WI38 (cell line): ENCODE measurements around the gene BICC1.

ENCODE experiments used
- H3K4me3 ChIP-seq: 2 replicates; pipeline ENCODE4 v1.5.1; 2011; ENCODE audit warnings: low read depth, mild to moderate bottlenecking, control low read depth, low read length
- CTCF ChIP-seq: IDR thresholded peaks from 2 replicates; pipeline ENCODE4 v1.5.1; 2012; ENCODE audit warnings: low read depth, mild to moderate bottlenecking, control low read depth, low read length

The BICC1 gene

GRCh38 chr10:58775960-58776567 is 263.4 kb downstream of the BICC1 start:
- no peak for TF ChIP-seq CTCF
- H3K4me3 ChIP-seq, result no peak overlapping the region

DNA sequence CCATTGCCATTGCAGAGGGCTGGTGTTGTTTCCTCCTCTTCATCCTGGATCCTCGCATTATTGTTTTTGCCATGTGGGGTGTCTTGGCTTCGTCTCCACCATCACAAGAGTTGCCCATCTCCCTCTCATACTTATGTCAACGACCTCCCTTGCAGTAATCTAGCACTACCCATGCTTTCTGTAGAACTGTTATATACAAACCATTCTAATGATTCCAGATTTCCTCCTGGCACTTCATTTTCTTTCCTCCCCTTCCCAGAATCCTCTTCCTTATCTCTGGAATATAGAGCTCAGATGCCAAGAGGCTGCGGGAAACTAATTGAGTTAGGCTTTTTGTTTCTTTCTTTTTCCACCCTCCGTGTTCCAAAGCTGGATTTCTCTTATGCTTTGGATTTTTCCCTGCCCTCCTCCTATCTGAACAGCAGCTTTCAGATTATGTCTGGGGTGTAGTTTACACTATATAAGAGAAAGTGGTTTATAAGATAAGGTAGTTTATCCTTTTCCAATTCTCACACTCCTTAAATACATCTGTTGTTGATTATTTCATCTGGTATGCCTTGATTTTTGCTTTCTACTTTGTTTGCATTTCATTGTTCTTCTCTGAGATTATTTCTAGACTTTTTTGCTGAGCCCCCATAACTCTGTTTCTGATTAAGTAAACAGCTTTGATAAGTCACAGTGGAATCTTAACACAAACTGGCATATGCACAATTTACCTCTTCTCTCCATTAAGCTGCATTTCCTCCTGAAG is 264.1 kb downstream of the BICC1 start:
- H3K4me3 ChIP-seq, result no peak overlapping the region
- no peak for TF ChIP-seq CTCF

DNA sequence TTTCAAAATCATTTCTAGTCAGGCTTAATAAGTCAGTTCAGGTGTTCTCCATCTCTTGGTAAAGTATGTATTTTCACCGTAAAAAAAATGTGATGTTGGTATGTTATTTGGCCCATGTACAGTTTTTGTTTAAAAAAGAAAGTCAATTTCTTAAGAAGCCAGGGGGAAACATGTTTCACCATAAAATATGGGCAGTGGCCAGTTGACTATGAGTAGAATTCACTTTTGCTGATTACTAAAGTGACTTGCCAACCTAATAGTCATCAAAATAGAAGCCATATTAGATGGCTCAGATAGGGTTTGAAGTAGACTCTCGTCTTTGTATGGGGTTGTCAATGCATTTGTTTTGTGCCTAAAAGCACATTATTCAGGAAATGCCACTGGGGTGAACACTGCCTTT is 266.3 kb downstream of the BICC1 start:
- H3K4me3 ChIP-seq, result no peak overlapping the region
- no peak for TF ChIP-seq CTCF

DNA sequence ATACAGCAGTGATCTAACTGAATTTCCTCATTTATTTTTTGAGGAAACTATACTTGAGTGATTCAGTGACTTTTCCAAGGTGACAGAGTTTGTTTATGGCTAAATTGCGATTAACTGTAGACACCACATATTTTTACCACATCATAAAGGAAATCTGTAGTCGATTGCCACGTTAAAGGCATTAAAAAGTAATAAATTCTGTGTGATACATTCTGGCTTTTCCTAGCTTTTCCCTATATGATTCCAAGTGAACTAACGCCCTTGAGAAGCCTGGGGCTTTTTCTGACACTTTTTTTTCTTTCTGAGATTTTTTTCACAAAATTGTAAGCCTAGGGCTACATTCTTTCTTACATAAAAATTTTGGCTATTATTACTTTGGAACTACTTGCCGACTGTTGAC is 266.9 kb downstream of the BICC1 start:
- TF ChIP-seq CTCF, result no peak
- H3K4me3 ChIP-seq, result no peak overlapping the region

DNA sequence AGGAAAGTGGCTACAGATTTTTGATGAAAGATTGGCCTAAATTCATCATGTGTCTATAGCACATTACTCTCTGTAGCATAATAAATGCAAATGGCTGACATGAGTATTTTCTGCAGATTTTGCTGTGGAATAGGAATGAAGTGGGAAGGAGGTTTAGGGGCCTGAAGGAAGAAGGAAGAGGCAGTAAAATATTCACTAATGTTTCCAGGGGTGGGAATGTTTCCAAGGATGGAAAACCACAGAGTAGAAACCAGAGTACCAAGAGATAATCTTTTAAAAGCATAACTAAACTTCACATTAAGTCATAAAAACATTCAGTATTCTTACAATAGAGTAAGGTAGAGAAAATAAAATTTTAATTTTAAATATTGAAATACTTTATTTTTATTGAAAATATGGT is 267.8 kb downstream of the BICC1 start:
- no peak for TF ChIP-seq CTCF
- no peak overlapping the region for H3K4me3 ChIP-seq

DNA sequence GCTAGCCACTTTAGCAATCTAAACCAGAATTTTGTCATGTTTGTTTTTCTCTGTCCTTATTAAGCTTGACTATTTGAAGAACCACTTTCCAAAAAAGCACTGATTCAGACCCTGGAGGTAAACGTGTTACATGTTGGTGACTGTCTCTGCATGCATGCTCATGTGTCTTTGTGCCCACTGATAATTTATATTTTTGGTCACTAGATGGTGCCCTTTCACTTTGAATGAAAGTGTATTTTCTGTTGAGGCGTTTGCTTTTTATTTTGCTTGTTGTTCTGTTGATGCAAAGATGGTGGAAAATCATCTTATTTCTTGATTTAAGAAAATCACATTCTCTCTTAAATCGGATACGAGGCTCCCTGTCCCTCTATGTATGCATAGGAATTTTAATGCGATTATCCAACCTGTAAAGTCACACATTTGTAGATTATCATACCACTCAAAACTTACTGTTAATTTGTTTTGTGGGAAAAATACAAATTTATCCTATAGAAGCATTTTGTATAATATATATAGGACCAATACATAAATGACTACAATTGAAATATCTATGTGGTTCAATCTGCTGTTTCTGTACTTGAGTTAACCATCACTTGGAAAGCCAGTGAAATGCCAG is 269.3 kb downstream of the BICC1 start:
- TF ChIP-seq CTCF, result no peak
- no peak overlapping the region for H3K4me3 ChIP-seq
